Endothelial cell of hepatic sinusoid (primary cell): Measurements from ENCODE around the gene LIPA.
"Not testable (repeated sequence)": the region's sequence is repeated elsewhere in the genome, so short reads cannot be mapped to it uniquely, and the experiment has no call there.

ENCODE experiments used
- in situ Hi-C: cut with HindIII; loops from 2 replicates; pipeline ENCODE4 v1.10.0; 2017; ENCODE audit warnings: low sequenced_read_pairs

Gene LIPA

GRCh38 chr10:89271532-89271931 is 20.0 kb upstream of the LIPA start:
- in situ Hi-C loops: no loop called here

GRCh38 chr10:89270153-89270483 is 18.5 kb upstream of the LIPA start:
- in situ Hi-C loops: no loop called here

GRCh38 chr10:89269433-89270152 is 18.0 kb upstream of the LIPA start:
- in situ Hi-C loops: loop anchor here (5.0 kb wide), 1 partner anchor 103 kb away; no protein-coding TSS in a partner anchor

- in situ Hi-C loops: loop anchor here (5.0 kb wide), 1 partner anchor 105 kb away; no protein-coding TSS in a partner anchor
Observed at GRCh38 chr10:89266721-89267453, 15.3 kb upstream of the LIPA start.

DNA sequence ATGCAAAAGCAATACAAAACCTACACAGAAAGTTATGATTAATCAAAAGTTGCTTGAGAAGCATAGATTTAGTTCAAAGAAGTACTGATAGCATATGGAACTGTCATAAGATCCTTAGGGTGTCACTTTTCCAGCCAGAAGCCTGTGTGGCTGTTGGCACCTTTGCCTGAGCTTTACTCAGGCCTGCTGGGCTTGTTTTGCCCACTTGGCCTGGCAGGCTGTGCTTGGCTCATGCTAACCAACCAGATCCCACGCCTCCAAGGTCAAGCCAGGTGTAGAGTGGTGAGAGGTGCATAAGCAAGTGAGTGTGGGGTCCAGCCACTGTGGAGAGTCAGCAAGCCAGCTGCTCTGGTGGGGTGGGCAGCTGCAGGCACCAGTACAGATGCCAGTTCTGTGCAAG is 12.0 kb upstream of the LIPA start:
- in situ Hi-C loops: no loop called here

DNA sequence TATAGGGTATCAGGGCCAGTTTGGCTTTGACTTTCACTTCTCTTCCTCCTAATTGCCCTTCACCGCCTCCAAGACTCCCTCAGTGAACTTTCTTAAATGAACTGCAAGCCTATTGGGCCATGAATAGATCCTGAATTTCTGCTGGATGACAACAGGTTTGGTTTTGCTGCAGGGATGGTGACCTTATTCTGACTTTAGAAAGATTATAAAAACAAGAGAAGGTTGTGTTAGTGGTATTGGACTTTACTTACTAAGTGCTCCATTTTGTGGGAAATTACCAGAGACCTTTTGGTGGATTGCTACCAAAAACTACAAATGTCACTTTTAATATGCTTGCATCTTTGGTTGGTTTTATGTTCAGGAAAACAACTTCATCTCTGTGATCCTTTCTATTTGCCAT is 11.5 kb upstream of the LIPA start:
- in situ Hi-C loops: no loop called here

- in situ Hi-C loops: no loop called here
Observed at GRCh38 chr10:89262086-89263051, 10.8 kb upstream of the LIPA start.

DNA sequence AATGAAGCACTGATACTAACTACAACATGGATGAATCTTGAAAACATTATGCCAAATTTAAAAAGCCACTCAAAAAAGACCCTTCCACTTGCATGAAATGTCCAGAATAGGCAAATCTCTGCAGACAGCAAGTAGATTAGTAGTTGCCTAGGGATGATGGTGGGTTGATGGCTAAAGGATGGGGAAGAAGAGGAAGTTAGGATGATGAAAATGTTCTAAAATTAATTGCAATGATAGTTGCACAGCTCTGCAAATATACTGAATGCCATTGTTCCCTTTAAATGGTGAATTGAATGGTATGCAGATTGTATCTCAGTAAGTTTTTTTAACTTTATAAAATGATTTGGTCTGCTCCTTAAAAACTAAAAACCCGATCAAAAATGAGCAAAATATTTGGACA is 7.3 kb upstream of the LIPA start:
- in situ Hi-C loops: no loop called here

DNA sequence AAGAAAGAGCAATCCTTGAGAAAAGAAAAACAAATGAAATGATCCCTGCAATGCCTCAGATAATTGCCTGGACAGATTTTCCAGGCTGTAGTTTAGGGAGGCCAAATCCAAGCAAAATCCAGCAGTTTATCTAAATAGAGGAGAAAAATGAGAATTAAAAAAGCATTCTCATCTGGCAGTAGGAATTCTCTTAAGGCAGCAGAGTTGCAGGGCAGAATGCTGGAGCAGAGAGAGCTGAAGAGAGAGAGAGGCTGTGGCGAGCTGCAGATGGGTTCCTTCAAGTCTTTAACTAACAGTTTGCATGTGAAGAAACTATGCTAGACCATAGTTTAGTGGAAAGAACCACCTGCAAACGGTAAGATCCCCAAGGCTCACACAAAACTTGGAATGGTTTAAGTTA is 6.0 kb upstream of the LIPA start:
- in situ Hi-C loops: no loop called here

DNA sequence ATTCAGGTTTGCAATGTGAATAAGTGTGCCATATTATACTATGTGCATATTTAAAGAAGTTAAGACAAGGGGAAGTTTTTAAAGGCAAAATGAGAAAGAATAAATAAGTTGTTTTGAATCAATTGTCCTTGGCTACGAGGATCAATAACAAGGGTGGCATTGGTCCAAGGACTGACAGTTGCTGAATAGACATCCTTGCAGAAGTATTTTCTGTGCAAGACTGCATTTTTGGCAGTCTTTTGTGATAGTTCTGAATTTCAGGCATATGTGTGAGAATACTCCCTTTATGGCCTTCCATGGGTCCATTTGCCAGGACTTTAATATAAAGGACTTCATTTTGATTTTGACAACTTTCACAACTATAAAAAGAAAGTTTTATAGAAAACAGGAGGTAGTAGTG is 5.4 kb upstream of the LIPA start:
- in situ Hi-C loops: no loop called here

DNA sequence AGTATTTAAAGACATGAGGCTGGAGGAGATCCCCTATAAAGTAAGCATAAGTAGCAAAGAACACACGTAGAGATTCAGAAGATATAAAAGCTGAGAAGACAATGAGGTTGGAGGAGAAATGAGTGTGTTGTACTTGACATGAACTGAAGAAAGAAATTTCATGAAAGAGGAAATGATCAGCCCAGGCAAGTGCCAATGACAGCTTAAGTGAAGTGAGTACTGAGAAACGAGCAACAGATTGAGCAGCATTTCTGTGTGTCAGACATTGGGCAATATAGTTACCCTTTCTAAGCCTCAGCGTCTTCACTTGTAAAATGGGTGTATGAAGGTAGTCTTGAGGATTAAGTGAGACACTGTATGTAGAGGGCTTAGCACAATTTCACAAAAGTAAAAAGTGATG is 4.8 kb upstream of the LIPA start:
- in situ Hi-C loops: no loop called here

GRCh38 chr10:89255793-89256192 is 4.2 kb upstream of the LIPA start:
- in situ Hi-C loops: no loop called here

DNA sequence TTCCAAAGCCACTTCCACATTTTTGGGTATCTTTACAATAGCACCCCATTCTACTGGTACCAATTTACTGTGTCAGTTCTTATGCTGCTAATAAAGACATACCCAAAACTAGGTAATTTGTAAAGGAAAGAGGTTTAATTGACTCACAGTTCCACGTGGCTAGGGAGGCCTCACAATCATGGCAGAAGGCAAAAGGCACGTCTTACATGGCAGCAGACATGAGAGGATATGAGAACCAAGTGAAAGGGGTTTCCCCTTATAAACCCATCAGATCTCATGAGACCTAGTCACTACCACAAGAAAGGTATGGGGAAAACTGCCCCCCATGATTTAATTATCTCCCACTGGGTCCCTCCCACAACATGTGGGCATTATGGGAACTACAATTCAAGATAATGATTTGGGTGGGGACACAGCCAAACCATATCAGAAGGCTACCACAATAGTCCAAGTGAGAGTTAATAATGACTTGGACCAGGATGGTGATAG is 3.6 kb upstream of the LIPA start:
- in situ Hi-C loops: not testable (repeated sequence)

DNA sequence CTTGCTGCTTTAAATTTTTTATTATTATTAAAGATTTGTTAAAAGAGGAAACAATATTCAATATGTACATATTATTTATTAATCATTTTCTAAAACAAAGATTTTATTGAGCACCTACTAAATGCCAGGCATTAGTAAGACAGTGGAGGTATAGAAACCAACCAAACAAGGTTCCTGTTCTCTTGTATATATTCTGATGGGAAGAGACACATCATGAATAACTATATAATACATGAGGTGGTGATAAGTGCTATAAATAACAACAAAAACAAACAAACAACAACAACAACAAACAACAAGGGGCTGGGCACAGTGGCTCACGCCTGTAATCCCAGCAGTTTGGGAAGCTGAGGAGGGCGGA is 630 bp upstream of the LIPA start:
- in situ Hi-C loops: no loop called here

DNA sequence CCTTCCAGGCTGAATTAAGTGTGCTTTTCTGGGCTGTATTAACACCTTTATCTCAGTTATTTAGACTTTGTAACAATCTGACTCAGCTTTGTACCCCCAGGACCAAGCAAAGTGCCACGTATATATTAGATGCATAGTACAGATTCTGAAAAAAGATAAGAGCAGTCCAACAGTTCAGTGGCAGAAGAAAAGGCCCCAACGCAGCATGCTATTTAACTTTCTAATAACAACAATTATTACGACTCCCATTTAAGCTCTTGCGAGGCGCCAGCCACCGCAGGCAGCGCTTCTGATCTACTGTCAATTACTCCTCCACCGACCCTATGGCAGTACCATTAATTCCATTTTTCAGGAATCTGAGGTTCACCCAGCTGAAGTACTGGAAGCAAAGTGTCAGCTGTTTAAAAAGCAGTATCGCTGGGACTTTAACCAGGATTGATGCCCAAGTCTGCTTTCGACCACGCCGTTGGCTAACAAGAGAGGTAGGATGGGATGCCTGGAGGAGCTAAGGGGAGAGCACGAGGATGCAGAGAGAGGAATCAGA is 638 bp downstream of the LIPA start:
- in situ Hi-C loops: no loop called here

DNA sequence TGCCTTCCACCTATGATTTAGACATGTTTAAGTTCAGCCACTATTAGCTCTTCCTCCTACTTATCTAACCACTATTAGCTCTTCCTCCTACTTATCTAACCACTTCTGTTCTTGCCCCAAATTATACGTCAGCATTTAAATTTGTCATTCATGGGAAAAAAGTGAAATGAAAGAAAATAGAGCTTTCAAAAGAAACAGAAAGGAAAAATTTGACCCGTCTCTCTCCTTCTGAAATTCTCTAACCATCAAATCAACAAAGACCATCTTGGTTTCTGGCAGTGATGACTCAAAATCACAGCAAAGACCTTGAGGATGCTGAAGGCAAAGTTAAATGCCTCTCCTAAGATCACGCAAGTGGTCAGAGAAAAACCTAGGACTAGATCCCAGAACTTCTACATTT is 2.6 kb downstream of the LIPA start:
- in situ Hi-C loops: no loop called here

GRCh38 chr10:89247623-89248022 is 4.0 kb downstream of the LIPA start:
- in situ Hi-C loops: not testable (repeated sequence)

DNA sequence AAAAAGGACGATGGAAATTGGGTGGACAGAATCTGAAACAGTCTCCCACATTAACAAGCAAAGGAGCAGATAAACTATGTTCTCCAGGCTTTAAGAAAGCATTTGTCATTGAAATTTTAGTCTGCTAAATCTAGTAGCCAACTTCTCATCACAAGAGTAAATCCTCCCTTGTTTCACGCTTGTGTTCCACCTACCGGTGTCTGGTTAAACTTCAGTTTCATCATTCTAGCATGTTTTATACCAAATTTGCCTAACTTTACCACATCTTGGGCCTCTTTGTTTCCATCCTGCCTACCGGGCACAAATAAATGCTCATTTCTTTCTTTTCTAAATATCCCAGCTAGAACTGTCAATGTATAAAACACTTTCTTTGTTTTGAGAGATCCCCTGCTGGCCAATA is 5.8 kb downstream of the LIPA start:
- in situ Hi-C loops: no loop called here

GRCh38 chr10:89242840-89243568 is 8.6 kb downstream of the LIPA start:
- in situ Hi-C loops: no loop called here

DNA sequence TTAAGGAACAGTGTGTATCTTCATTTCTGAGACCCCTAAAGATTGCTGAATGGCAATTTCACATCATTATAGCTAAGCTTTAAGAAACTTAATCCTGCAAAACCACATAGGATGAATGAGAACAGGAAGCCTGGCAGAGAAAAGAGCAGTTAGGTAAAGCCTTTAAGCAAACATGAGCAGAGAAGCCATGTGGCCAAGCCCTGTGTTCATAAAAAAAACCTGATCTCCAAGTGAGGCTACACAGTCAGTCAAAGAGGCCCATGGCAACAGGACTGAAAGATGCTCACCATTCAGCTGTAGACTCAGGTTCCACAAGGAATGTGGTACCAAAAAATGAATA is 9.3 kb downstream of the LIPA start:
- in situ Hi-C loops: no loop called here
